ENCODE measurements around the gene LSM14B.
A peak's percentile ranks its signal among the peaks of the same experiment; 100 is the strongest.

DNA sequence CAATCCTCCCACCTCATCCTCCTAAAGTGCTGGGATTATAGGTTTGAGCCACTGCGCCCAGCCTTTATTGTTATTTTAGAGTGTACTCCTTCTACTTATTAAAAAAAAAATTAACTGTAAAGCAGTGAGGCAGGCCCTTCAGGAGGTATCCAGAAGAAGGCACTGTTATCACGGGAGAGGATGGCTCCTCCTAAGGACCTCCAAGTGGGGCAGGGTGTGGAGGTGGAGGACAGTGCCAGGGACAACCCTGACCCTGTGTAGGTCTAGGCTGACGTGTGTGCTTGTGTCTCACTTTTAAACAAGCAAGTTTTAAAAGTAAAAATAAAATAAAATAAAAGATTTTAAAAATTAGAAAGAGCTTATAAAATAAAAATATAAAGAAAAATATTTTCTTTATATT is 32.9 kb upstream of the LSM14B start:
- TF ChIP-seq, protein P1, sequence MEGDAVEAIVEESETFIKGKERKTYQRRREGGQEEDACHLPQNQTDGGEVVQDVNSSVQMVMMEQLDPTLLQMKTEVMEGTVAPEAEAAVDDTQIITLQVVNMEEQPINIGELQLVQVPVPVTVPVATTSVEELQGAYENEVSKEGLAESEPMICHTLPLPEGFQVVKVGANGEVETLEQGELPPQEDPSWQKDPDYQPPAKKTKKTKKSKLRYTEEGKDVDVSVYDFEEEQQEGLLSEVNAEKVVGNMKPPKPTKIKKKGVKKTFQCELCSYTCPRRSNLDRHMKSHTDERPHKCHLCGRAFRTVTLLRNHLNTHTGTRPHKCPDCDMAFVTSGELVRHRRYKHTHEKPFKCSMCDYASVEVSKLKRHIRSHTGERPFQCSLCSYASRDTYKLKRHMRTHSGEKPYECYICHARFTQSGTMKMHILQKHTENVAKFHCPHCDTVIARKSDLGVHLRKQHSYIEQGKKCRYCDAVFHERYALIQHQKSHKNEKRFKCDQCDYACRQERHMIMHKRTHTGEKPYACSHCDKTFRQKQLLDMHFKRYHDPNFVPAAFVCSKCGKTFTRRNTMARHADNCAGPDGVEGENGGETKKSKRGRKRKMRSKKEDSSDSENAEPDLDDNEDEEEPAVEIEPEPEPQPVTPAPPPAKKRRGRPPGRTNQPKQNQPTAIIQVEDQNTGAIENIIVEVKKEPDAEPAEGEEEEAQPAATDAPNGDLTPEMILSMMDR (IDR thresholded peaks at IDR 0.05) = peak in 1 of 4 experiments; percentile 16
- TF ChIP-seq POLR2A (IDR thresholded peaks at IDR 0.05) = no peak

All from uterus (tissue), 2 donors.